HEK293 (cell line): ENCODE measurements around the gene TRAF4.
A peak's percentile ranks its signal among the peaks of the same experiment; 100 is the strongest.

Experiments
- AEBP2 ChIP-seq: fragments of 450-650 bp; formaldehyde crosslinking; IDR thresholded peaks from 2 replicates; pipeline ENCODE4 v1.5.1; 2016; ENCODE audit warnings: missing biosample characterization, missing genetic modification characterization, borderline replicate concordance
- BCL11B ChIP-seq: fragments of 450-650 bp; formaldehyde crosslinking; IDR thresholded peaks from 2 replicates; pipeline ENCODE4 v1.5.1; 2016; ENCODE audit warnings: low read depth, missing biosample characterization, missing genetic modification characterization
- PRDM1 ChIP-seq: fragments of 450-650 bp; formaldehyde crosslinking; IDR thresholded peaks from 2 replicates; pipeline ENCODE4; 2016; ENCODE audit warnings: missing biosample characterization, missing genetic modification characterization
- SCRT1 ChIP-seq: fragments of 450-650 bp; formaldehyde crosslinking; IDR thresholded peaks from 2 replicates; pipeline ENCODE4 v1.5.1; 2016; ENCODE audit warnings: missing biosample characterization, missing genetic modification characterization, borderline replicate concordance
- SP7 ChIP-seq: fragments of 450-650 bp; formaldehyde crosslinking; IDR thresholded peaks from 2 replicates; pipeline ENCODE4 v1.5.1; 2016; ENCODE audit warnings: missing biosample characterization, missing genetic modification characterization
- WT1 ChIP-seq: fragments of 450-650 bp; formaldehyde crosslinking; IDR thresholded peaks from 2 replicates; pipeline ENCODE4 v1.5.1; 2016; ENCODE audit warnings: missing biosample characterization, missing genetic modification characterization
- ZBTB17 ChIP-seq: fragments of 450-650 bp; formaldehyde crosslinking; IDR thresholded peaks from 2 replicates; pipeline ENCODE4 v1.5.1; 2016; ENCODE audit warnings: missing biosample characterization, missing genetic modification characterization
- ZBTB49 ChIP-seq: fragments of 450-650 bp; formaldehyde crosslinking; IDR thresholded peaks from 2 replicates; pipeline ENCODE4 v1.5.1; 2016; ENCODE audit warnings: missing biosample characterization, missing genetic modification characterization, low read depth
- ZFP3 ChIP-seq: fragments of 450-650 bp; formaldehyde crosslinking; IDR thresholded peaks from 2 replicates; pipeline ENCODE4 v1.5.1; 2016; ENCODE audit warnings: low read depth, missing biosample characterization, missing genetic modification characterization
- ZFP69B ChIP-seq: fragments of 450-650 bp; formaldehyde crosslinking; IDR thresholded peaks from 2 replicates; pipeline ENCODE4 v1.5.1; 2016; ENCODE audit warnings: missing biosample characterization, missing genetic modification characterization
- ZNF114 ChIP-seq: fragments of 450-650 bp; formaldehyde crosslinking; IDR thresholded peaks from 2 replicates; pipeline ENCODE4 v1.5.0; 2017; ENCODE audit warnings: missing biosample characterization, missing genetic modification characterization
- ZNF184 ChIP-seq: fragments of 450-650 bp; IDR thresholded peaks from 2 replicates; pipeline ENCODE4 v1.5.1; 2018; ENCODE audit warnings: missing biosample characterization, mild to moderate bottlenecking, missing genetic modification characterization
- ZNF19 ChIP-seq: fragments of 450-650 bp; formaldehyde crosslinking; IDR thresholded peaks from 2 replicates; pipeline ENCODE4; 2016; ENCODE audit warnings: missing biosample characterization, missing genetic modification characterization, low read depth
- ZNF223 ChIP-seq: fragments of 450-650 bp; formaldehyde crosslinking; IDR thresholded peaks from 2 replicates; pipeline ENCODE4 v1.5.1; 2016; ENCODE audit warnings: missing biosample characterization, missing genetic modification characterization
- ZNF266 ChIP-seq: fragments of 450-650 bp; formaldehyde crosslinking; IDR thresholded peaks from 2 replicates; pipeline ENCODE4 v1.5.1; 2016; ENCODE audit warnings: missing biosample characterization, missing genetic modification characterization, low read depth
- ZNF324 ChIP-seq: fragments of 450-650 bp; formaldehyde crosslinking; IDR thresholded peaks from 2 replicates; pipeline ENCODE4 v1.5.1; 2016; ENCODE audit warnings: missing biosample characterization, missing genetic modification characterization
- ZNF335 ChIP-seq: fragments of 450-650 bp; formaldehyde crosslinking; conservative IDR thresholded peaks from 2 replicates; pipeline ENCODE4 v1.5.1; 2016; ENCODE audit warnings: missing biosample characterization, missing genetic modification characterization
- ZNF513 ChIP-seq: fragments of 450-650 bp; IDR thresholded peaks from 2 replicates; pipeline ENCODE4 v1.5.1; 2018; ENCODE audit warnings: missing biosample characterization, missing genetic modification characterization
- ZNF596 ChIP-seq: fragments of 450-650 bp; IDR thresholded peaks from 2 replicates; pipeline ENCODE4 v1.5.0; 2018; ENCODE audit warnings: missing biosample characterization, mild to moderate bottlenecking, missing genetic modification characterization, moderate library complexity
- ZNF610 ChIP-seq: fragments of 450-650 bp; formaldehyde crosslinking; IDR thresholded peaks from 2 replicates; pipeline ENCODE4 v1.5.1; 2016; ENCODE audit warnings: missing biosample characterization, missing genetic modification characterization, borderline replicate concordance
- ZNF654 ChIP-seq: fragments of 450-650 bp; formaldehyde crosslinking; IDR thresholded peaks from 2 replicates; pipeline ENCODE4 v1.5.1; 2016; ENCODE audit warnings: low read depth, missing biosample characterization, missing genetic modification characterization
- ZNF791 ChIP-seq: fragments of 450-650 bp; formaldehyde crosslinking; IDR thresholded peaks from 2 replicates; pipeline ENCODE4 v1.5.1; 2016; ENCODE audit warnings: missing biosample characterization, missing genetic modification characterization
- ZSCAN30 ChIP-seq: fragments of 450-650 bp; IDR thresholded peaks from 2 replicates; pipeline ENCODE4 v1.5.1; 2018; ENCODE audit warnings: missing biosample characterization, mild to moderate bottlenecking, missing genetic modification characterization, moderate library complexity
- TF ChIP-seq, protein P1 (sequence below): fragments of 450-650 bp; formaldehyde crosslinking; IDR thresholded peaks from 2 replicates; pipeline ENCODE4; 2016; ENCODE audit warnings: missing biosample characterization, missing genetic modification characterization
- TF ChIP-seq, protein P2 (sequence below): fragments of 450-650 bp; formaldehyde crosslinking; IDR thresholded peaks from 2 replicates; pipeline ENCODE4 v1.5.1; 2016; ENCODE audit warnings: missing biosample characterization, missing genetic modification characterization
- TF ChIP-seq, protein P3 (sequence below): fragments of 450-650 bp; formaldehyde crosslinking; IDR thresholded peaks from 2 replicates; pipeline ENCODE4 v1.5.1; 2016; ENCODE audit warnings: missing biosample characterization, missing genetic modification characterization
- TF ChIP-seq, protein P4 (sequence below): fragments of 450-650 bp; formaldehyde crosslinking; IDR thresholded peaks from 2 replicates; pipeline ENCODE4 v1.5.1; 2017; ENCODE audit warnings: missing biosample characterization, mild to moderate bottlenecking, missing genetic modification characterization, moderate library complexity

The TRAF4 gene

GRCh38 chr17:28725660-28726225 is 18.1 kb upstream of the TRAF4 start (continued):
- TF ChIP-seq, protein P1, sequence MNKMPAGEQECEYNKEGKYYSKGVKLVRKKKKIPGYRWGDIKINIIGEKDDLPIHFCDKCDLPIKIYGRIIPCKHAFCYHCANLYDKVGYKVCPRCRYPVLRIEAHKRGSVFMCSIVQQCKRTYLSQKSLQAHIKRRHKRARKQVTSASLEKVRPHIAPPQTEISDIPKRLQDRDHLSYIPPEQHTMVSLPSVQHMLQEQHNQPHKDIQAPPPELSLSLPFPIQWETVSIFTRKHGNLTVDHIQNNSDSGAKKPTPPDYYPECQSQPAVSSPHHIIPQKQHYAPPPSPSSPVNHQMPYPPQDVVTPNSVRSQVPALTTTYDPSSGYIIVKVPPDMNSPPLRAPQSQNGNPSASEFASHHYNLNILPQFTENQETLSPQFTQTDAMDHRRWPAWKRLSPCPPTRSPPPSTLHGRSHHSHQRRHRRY, result no peak
- TF ChIP-seq ZNF610, result peak; percentile 55; the same call in 1 of the 2 replicates
- TF ChIP-seq ZNF654 (tag by site-specific recombination), result no peak
- no peak for TF ChIP-seq SCRT1 (tag by site-specific recombination)
- peak; percentile 16 for TF ChIP-seq ZFP69B (tag by site-specific recombination)
- TF ChIP-seq ZSCAN30 (tag by site-specific recombination), result peak; percentile 90
- TF ChIP-seq, protein P2, sequence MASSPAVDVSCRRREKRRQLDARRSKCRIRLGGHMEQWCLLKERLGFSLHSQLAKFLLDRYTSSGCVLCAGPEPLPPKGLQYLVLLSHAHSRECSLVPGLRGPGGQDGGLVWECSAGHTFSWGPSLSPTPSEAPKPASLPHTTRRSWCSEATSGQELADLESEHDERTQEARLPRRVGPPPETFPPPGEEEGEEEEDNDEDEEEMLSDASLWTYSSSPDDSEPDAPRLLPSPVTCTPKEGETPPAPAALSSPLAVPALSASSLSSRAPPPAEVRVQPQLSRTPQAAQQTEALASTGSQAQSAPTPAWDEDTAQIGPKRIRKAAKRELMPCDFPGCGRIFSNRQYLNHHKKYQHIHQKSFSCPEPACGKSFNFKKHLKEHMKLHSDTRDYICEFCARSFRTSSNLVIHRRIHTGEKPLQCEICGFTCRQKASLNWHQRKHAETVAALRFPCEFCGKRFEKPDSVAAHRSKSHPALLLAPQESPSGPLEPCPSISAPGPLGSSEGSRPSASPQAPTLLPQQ (tag by site-specific recombination), result peak; percentile 66
- no peak for TF ChIP-seq ZNF223 (tag by site-specific recombination)
- TF ChIP-seq ZNF324 (tag by site-specific recombination), result no peak
- no peak for TF ChIP-seq ZBTB49 (tag by site-specific recombination)
- TF ChIP-seq ZNF19 (tag by site-specific recombination), result no peak
- no peak for TF ChIP-seq PRDM1 (tag by site-specific recombination)
- TF ChIP-seq ZNF184 (tag by site-specific recombination), result no peak
- no peak for TF ChIP-seq ZNF114
- TF ChIP-seq ZNF513 (tag by site-specific recombination), result no peak
- peak; percentile 85 for TF ChIP-seq ZBTB17 (tag by site-specific recombination)
- no peak for TF ChIP-seq ZNF335 (tag by site-specific recombination)
- TF ChIP-seq, protein P3, sequence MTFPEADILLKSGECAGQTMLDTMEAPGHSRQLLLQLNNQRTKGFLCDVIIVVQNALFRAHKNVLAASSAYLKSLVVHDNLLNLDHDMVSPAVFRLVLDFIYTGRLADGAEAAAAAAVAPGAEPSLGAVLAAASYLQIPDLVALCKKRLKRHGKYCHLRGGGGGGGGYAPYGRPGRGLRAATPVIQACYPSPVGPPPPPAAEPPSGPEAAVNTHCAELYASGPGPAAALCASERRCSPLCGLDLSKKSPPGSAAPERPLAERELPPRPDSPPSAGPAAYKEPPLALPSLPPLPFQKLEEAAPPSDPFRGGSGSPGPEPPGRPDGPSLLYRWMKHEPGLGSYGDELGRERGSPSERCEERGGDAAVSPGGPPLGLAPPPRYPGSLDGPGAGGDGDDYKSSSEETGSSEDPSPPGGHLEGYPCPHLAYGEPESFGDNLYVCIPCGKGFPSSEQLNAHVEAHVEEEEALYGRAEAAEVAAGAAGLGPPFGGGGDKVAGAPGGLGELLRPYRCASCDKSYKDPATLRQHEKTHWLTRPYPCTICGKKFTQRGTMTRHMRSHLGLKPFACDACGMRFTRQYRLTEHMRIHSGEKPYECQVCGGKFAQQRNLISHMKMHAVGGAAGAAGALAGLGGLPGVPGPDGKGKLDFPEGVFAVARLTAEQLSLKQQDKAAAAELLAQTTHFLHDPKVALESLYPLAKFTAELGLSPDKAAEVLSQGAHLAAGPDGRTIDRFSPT (tag by site-specific recombination), result peak; percentile 68
- TF ChIP-seq AEBP2, result no peak
- TF ChIP-seq ZFP3 (tag by site-specific recombination), result no peak
- TF ChIP-seq ZNF596 (tag by site-specific recombination), result no peak
- TF ChIP-seq WT1 (tag by site-specific recombination), result no peak; the same call in 1 of the 2 replicates
- TF ChIP-seq SP7 (tag by site-specific recombination), result peak; percentile 39
- TF ChIP-seq ZNF791, result no peak
- no peak for TF ChIP-seq ZNF266 (tag by site-specific recombination)
- peak; percentile 33; the same call in 1 of the 2 replicates for TF ChIP-seq BCL11B
- TF ChIP-seq, protein P4, sequence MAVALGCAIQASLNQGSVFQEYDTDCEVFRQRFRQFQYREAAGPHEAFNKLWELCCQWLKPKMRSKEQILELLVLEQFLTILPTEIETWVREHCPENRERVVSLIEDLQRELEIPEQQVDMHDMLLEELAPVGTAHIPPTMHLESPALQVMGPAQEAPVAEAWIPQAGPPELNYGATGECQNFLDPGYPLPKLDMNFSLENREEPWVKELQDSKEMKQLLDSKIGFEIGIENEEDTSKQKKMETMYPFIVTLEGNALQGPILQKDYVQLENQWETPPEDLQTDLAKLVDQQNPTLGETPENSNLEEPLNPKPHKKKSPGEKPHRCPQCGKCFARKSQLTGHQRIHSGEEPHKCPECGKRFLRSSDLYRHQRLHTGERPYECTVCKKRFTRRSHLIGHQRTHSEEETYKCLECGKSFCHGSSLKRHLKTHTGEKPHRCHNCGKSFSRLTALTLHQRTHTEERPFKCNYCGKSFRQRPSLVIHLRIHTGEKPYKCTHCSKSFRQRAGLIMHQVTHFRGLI (tag by site-specific recombination), result peak; percentile 54; the same call in 1 of the 2 replicates
